GM19452 (cell line): ENCODE results near the gene RASL10B.
"Not testable (repeated sequence)": the region's sequence is repeated elsewhere in the genome, so short reads cannot be mapped to it uniquely, and the experiment has no call there.

Experiments used
- ATAC-seq: cut with Tn5 transposase; IDR thresholded peaks from one replicate; pipeline ENCODE4 v1.9.1; 2021; ENCODE audit not compliant: unreplicated experiment

The RASL10B gene

DNA sequence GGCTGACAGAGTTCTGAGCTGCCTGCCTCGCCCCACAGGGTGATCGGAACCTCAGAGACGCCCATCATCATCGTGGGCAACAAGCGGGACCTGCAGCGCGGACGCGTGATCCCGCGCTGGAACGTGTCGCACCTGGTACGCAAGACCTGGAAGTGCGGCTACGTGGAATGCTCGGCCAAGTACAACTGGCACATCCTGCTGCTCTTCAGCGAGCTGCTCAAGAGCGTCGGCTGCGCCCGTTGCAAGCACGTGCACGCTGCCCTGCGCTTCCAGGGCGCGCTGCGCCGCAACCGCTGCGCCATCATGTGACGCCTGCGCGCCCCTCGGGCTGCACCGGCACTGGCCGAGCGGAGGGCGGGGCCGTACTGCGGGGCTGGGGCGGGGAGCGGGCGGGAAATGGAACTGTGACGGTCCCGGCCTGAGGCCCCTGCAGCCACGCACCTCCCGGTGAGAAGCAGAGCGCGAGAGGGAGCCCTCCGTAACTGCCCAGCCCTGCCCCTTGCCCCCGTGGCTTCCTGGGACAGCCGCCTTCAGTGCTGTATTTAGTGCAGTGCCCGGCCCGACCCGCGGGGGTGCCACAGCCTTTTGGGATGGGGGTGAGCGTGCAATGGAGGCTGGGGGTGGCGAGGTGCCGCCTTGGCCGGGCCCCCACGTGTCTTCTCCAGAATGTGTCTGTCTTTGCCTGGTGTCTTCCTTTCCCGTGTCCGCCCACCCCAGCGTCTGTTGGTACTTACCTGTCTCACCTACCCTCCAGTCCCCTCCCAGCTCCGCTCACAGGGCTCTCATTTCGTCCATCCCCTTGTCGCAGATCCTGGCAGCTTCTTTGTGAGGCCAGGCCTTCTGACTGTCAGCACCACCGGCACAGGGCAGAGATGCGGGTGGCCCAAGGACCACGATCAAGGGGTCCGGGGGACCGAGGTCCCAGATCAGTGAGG is 9.8 kb downstream of the RASL10B start:
- no peak for ATAC-seq

DNA sequence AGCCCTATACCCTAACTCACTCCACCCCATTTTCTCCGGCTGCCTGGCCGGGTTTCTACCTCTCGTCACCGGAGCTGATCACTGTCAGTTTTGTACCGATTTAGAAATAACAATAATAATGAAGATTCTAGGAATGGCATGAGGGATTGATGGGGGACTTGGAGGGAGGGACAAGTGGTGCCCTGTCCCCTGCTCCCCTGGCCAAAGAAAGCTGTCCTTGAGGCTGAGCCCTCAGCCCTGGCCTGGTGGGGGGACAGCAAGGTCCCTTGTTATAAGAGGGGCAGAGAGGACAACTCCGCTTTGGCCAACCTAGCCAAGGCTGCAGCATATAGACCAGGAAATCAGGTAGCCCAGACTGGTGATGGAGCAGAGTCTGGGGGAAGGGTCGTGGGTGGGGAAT is 11.1 kb downstream of the RASL10B start:
- no peak for ATAC-seq

- no peak for ATAC-seq
These were observed 11.5 kb downstream of the RASL10B start for GRCh38 chr17:35742896-35743477.

- no peak for ATAC-seq
These were observed 12.3 kb downstream of the RASL10B start for GRCh38 chr17:35743626-35744328.

- no peak for ATAC-seq
These were observed 13.4 kb downstream of the RASL10B start for GRCh38 chr17:35744830-35745229.

- ATAC-seq: no peak
These were observed 13.8 kb downstream of the RASL10B start for GRCh38 chr17:35745246-35745645.

DNA sequence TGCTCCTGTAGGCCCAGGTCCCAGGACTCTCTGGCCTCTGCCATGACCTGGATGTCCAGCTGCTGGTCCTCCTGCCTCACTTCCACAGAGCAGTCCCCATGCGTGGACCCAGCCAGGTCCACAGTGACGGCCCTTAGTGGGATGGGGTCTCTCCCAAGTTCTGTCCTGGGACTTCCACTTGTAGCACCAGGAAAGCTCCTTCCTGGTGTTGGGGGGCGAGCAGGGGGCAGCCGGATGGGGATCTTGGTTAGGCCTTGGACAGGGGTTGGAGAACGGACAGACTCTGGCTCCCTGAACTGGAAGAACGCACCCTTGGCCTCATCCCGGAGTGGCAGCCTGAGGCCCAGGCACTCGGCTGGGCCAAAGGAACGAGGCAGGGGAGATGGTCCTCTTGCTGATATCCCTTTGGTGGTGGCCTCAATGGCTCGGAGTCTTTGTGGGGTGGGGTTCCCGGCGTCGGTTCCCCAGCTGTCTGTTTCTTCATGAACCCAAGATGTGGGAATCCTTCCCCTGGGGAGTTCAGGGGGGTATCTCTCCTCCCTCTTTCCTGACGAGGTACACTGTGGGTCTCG is 14.4 kb downstream of the RASL10B start:
- ATAC-seq: no peak

- ATAC-seq: no peak
These were observed 16.1 kb downstream of the RASL10B start for GRCh38 chr17:35747540-35748017.

DNA sequence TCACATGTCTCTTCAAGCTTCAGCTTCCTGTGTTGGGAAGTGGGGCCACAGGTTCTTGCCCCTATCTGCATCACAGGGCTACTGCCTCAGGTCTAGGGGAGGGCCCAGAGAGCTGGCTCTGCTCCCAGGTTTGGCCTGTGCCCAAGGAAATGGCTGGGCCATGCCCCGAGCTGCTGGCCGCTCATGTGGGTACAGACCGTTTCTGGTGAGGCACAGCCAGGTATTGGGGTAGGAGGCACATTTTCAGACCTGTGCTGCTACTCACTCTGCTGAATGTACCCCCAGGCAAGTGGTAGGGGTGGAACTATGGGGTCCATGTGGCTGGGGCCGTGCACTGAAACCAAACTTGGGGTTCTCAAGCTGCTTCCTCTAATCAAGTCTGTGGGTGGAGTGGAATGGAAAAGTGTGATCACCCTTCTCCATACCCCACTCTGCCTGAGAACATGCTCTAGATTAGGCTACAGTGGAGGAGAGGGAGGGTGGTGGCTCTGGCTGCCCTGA is 17.0 kb downstream of the RASL10B start:
- ATAC-seq: no peak

- ATAC-seq: no peak
These were observed 17.5 kb downstream of the RASL10B start for GRCh38 chr17:35748979-35749378.

DNA sequence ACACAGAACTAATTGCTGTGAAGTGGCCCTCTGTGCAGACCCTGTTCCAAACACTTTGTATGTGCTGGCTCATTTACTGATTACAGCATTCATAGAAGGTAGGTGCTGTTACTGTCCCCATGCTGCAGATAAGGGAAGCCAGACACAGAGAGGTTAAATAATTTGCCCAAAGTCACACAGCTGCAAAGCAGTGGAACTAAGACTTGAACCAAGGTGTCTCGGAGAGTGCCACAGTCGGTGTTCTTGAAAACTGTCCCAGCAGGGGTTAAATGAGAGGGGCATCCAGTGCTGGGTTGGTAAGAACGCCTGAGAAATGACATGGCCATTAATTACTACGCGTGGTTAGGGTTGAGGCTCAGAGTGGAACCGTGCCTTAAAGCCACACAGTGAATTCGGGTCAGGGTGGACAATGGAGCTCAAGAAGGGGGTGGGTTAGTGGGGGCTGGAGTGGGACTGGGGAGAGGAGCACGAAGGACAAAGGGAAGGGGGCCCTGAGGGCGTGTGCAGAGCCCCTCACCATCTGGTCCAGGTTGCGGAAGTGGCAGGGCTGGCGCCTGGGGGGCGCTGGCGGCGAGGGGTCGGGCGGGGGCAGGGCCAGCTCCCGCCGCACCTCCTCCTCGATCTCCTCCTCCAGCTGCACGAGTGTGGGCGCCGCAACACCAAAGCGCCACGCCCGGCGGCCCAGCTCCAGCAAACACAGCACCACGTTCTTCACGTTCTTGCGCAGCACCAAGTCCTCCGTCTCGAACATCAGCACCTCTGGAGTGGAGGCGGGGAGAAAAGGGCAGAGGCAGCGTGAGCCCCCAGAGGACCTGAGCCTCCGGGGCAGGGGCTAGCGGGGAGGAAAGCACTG is 18.3 kb downstream of the RASL10B start:
- no peak for ATAC-seq

- ATAC-seq: no peak
These were observed 19.3 kb downstream of the RASL10B start for GRCh38 chr17:35750526-35751395.

GRCh38 chr17:35751541-35751940 is 20.1 kb downstream of the RASL10B start:
- not testable (repeated sequence) for ATAC-seq

GRCh38 chr17:35752471-35752870 is 21.0 kb downstream of the RASL10B start:
- ATAC-seq: no peak

DNA sequence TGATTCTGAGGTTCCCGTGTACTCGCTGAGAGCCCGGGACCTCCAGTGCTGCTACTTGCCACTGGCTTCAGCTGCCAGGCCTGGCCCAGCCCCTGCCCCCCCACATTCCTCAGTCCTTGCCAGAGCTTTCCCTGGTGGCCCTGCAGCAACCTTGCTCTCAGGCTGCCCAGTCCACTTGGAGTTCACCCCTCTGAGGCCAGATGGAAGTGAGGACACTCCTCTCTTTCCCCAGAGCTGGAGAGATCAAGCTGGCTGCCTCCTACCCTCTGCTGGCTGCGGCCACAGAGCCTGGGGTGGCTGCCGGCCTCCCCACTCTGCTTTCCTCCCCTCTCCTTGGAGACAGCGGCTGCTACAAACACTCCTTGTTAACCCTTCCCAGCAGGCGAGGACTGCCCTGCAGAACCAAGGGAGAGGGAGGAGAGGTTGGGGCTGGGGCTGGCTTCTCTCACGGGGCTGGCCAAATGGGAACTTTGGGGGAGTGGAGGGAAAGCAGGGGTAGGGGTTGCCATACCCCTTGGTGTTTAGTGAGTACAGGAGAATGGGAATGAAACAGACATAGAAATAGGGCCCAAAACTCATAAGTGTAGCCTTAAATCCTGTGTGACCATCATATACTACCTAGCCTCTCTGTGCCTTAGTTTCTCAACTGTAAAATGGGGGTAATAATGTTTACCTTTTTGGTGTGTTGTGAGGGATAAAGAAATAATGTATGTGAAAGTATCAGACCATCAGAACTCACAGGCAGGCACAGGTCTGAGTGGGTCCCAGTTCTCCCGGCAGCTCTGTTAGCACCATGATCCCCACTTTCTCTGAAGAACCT is 21.7 kb downstream of the RASL10B start, which contains the start of gene GAS2L2:
TSS of gene GAS2L2 (minus strand) at position 295 of the 820 bp plus-strand sequence. CDS start 389 bp downstream, outside the sequence.
- ATAC-seq: no peak

DNA sequence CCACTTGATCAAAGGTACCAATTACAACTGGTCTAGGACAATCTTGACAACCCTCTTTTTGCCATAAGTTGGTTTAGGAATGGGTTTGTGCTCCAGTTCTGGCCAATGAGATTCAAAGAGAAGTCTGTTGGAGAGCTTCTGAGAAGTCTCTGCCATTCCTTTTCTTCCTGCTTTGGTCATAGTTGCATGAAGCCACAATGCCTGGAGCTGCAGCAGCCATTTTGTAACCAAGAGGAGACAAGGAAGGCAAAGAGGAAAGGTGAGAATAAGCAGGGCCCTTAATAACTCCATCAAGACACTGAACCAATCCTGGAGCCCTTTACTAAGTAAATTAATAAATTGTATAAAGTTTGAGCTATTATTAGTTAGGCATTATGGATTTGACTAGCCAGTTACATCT is 25.8 kb downstream of the RASL10B start:
- ATAC-seq: no peak

DNA sequence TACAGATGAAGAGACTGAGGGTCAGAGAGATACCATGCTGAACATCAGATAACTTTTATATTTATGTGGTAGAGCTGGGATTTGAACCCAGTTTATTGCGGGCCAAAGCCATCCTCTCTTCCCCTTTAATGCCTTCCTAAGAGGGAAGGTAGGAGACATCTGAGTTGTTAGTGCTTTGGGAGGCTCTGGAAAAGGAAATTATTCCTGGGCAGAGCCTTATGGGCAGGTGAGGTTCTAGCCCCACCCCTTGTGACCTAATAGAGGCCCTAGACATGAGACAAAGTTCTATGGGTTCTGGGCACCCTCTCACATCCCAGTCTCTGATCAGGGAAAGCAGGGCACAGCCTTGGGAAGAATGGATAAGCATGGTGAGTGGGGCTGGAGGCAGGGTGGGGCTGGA is 29.1 kb downstream of the RASL10B start, which contains the start of gene C17orf50:
TSS of gene C17orf50 (plus strand) at position 301 of the 400 bp plus-strand sequence. CDS start at position 356, 55 bp downstream.
- ATAC-seq: no peak

GRCh38 chr17:35761601-35762000 is 30.2 kb downstream of the RASL10B start:
- ATAC-seq: no peak
